Mucosa of descending colon (tissue), 3 donors: ENCODE measurements around the gene ITGAE. TPM values are rescaled to one million over a fixed set of nuclear protein-coding genes. Genes with fewer than 3 reads are reported as not detected.

Source experiments
- ATAC-seq: fragments of 200-7000 bp; cut with Tn5 transposase; one replicate; pipeline ENCODE4 v1.9.1; 2020; ENCODE audit warnings: mild to moderate bottlenecking, moderate library complexity
- DNase-seq, 3 donors: peaks; one replicate each; pipeline ENCODE4 v3.0.0-alpha.2; 2020
- H3K36me3 ChIP-seq: fragments of 200-600 bp; one replicate; pipeline ENCODE4 v1.8.0; 2021; ENCODE audit warnings: low read depth, mild to moderate bottlenecking
- H3K4me1 ChIP-seq: fragments of 200-600 bp; one replicate; pipeline ENCODE4 v1.8.0; 2021; ENCODE audit warnings: low read depth, mild to moderate bottlenecking
- H3K4me3 ChIP-seq: fragments of 200-600 bp; one replicate; pipeline ENCODE4 v1.8.0; 2021; ENCODE audit warnings: mild to moderate bottlenecking
- H3K9me3 ChIP-seq: fragments of 200-600 bp; one replicate; pipeline ENCODE4 v1.8.0; 2021; ENCODE audit warnings: mild to moderate bottlenecking
- intact Hi-C, 2 donors: fragments of 100-400 bp; cut with DNase I in 1 of 2; cut with micrococcal nuclease in 1 of 2; formaldehyde crosslinking; loops; one replicate each; pipeline versions ENCODE4 v1.11.0 to v1.11.1; 2022; cut with DNase I, micrococcal nuclease
- total RNA-seq, 3 donors: library from RNA; stranded (reverse); fragmentation: NEBNext Ultra II Directional in 2 of 3; extraction: Animal tissue kit (Norgen Biotek cat#: 25700) in 2 of 3; gene quantifications; one replicate each; pipeline versions ENCODE4 v1.2.1 to v1.2.4, GENCODE V29; 2021 to 2023
- TF ChIP-seq, protein P1 (sequence below): fragments of 200-600 bp; IDR thresholded peaks from one replicate; pipeline ENCODE4 v1.8.0; 2022; ENCODE audit warnings: antibody characterized with exemption, mild to moderate bottlenecking
- donor health status: DM: no; HTN: no; CAD: no; lungs with moderate emphysema.
- donor health status: DM: no; HTN: no; CAD: no.
- donor health status: DM: no; HTN: yes; CAD: no.

Gene ITGAE
- total RNA-seq, 3 donors from 2014 or later, result 17.2 to 24.1 (median 17.6) TPM

DNA sequence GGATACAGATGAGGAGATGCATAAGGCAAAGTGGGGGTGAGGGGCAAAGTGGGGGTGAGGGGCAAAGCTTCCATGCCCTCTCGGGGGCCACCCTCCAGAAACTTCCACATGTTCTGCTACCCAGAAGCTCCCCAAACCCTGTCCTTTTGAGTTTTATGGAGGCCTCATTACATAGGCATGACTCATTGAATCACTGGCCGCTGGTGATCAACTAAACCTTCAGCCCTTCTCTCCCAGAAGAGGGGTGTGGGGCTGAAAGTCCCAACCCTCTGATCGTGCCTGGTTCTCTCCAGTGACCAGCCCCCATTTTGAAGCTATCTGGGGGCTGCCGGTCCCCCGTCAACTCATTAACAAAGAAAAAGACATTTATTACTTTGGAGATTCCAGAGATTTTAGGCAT, 27.5 kb downstream of the ITGAE start:
- Histone ChIP-seq H3K4me1 (no peaks in the 10 kb centered on the region), H3K9me3 (no peaks in the 10 kb centered on the region), H3K4me3 (no peak overlapping the region), H3K36me3 (no peaks in the 10 kb centered on the region)
- ATAC-seq, result peak; percentile 28
- intact Hi-C loops, result no loop called here
- TF ChIP-seq, protein P1, sequence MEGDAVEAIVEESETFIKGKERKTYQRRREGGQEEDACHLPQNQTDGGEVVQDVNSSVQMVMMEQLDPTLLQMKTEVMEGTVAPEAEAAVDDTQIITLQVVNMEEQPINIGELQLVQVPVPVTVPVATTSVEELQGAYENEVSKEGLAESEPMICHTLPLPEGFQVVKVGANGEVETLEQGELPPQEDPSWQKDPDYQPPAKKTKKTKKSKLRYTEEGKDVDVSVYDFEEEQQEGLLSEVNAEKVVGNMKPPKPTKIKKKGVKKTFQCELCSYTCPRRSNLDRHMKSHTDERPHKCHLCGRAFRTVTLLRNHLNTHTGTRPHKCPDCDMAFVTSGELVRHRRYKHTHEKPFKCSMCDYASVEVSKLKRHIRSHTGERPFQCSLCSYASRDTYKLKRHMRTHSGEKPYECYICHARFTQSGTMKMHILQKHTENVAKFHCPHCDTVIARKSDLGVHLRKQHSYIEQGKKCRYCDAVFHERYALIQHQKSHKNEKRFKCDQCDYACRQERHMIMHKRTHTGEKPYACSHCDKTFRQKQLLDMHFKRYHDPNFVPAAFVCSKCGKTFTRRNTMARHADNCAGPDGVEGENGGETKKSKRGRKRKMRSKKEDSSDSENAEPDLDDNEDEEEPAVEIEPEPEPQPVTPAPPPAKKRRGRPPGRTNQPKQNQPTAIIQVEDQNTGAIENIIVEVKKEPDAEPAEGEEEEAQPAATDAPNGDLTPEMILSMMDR, result no peak
- DNase-seq, result no peak

DNA sequence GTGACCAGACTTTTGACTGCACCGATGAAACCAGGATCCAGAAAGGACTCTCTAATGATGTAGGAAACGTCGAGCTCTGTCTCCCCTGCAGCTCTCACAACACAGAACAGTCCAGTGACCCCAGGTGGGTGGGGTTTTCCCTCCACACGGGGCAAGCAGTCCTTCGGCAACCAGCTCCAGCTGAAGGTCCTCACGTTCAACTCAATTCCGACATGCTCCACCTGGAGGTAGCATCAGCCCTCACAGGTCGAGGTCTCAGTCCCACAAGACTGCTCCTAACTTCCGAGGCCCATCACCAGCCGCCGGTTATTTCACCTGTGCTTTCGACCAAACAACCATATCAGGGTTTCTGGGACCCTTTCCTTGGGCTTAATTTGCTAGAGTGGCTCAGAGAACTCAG, 28.2 kb downstream of the ITGAE start:
- no peaks in the 10 kb centered on the region for H3K4me1 ChIP-seq
- TF ChIP-seq, protein P1, result no peak
- no peaks in the 10 kb centered on the region for H3K9me3 ChIP-seq
- intact Hi-C loops, result no loop called here
- H3K36me3 ChIP-seq, result no peaks in the 10 kb centered on the region
- ATAC-seq (no peak), DNase-seq (no peak)
- no peak overlapping the region for H3K4me3 ChIP-seq

DNA sequence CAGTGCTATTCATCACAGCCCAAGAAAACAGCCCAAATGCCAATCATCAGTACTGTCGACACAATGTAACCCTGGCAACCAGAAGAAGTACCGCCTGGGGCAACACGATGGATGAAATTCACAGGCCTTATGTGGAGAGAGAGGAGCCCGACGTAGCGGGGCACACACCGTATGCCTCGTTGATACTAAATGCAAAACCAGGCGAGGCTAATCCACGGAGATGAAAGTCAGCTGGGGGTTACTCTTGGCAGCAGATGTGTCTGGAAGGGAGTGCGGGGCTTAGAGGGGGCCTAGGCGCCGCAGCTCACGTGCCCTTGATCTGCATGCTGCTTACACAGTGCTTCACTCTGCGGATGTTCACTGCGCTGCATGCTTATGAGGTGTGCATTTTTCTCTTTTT, 29.8 kb downstream of the ITGAE start:
- H3K4me3 ChIP-seq, result no peak overlapping the region
- TF ChIP-seq, protein P1, result no peak
- H3K9me3 ChIP-seq, result no peaks in the 10 kb centered on the region
- no peaks in the 10 kb centered on the region for H3K4me1 ChIP-seq
- ATAC-seq (peak; percentile 16), DNase-seq (no peak)
- intact Hi-C loops, result no loop called here
- no peaks in the 10 kb centered on the region for H3K36me3 ChIP-seq

DNA sequence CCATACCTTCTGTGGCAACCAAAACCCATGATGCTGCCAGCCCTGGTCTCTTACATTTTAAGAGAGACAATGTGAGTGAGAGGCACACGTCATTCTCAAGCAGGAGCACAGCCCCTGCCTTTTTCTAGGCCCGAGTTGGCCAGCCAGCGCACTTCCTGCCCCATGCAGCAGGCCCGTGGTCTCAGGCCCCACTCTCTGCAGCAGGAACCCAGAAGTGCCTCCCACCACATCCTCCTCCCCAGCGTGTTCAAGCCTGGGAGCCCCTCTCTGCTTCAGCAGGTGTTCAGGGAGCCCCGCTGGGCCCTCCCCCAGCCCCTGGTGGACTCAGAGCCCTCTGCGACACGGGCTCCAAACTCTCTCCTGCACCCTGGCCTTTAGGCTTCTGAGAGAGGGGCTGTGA, 30.5 kb downstream of the ITGAE start:
- TF ChIP-seq, protein P1, result no peak
- no peaks in the 10 kb centered on the region for H3K4me1 ChIP-seq
- peak in 2 of 3 donors; percentile 53 to 76 for DNase-seq
- intact Hi-C loops, result no loop called here
- H3K4me3 ChIP-seq, result no peak overlapping the region
- no peaks in the 10 kb centered on the region for H3K9me3 ChIP-seq
- peak; percentile 80 for ATAC-seq
- no peaks in the 10 kb centered on the region for H3K36me3 ChIP-seq

DNA sequence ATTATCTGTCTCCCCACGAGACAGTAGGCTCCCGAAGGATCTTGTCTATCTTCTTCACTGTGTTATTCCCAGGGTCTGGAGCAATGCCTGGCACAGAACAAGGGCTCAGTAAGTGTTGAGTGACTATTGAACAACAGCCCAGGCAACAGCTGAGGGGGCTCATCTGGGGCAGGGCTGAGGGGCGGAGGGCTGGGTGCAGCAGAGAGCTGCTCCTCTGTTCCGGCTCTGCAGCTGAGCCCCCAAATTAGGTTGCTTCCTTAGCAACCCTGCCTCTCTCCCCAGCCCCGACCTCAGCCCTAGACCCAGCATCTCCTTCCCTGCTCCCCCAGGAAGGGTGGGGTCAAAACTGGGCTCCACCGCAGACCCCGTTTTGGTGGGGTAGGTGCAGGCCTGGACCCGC, 32.2 kb downstream of the ITGAE start:
- H3K4me1 ChIP-seq, result no peaks in the 10 kb centered on the region
- no peak for DNase-seq
- H3K36me3 ChIP-seq, result no peaks in the 10 kb centered on the region
- intact Hi-C loops, result no loop called here
- no peak for ATAC-seq
- TF ChIP-seq, protein P1, result no peak
- H3K9me3 ChIP-seq, result no peaks in the 10 kb centered on the region
- H3K4me3 ChIP-seq, result no peak overlapping the region

DNA sequence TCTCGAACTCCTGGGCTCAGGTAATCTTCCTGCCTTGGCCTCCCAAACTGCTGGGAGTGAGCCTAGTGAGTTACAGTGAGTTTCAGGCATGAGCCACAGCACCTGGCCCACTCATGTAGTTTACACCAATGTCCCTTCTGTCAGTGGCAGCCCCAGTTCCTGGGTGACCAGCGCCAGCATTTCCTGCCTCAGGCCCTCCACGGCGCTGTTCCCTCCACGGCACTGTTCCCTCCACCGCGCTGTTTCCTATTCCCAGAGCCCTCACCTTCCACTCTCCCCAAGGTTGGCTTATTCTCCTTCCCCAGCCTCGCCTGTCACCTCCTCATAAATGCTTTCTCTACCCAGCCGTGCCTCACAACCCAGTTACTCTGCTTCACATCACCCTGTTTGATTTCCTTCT, 32.6 kb downstream of the ITGAE start:
- Histone ChIP-seq H3K36me3 (no peaks in the 10 kb centered on the region), H3K9me3 (no peaks in the 10 kb centered on the region), H3K4me3 (no peak overlapping the region), H3K4me1 (no peaks in the 10 kb centered on the region)
- TF ChIP-seq, protein P1, result no peak
- ATAC-seq, result no peak
- intact Hi-C loops, result no loop called here
- no peak for DNase-seq
